ENCODE results near the gene CALM3.

Gene CALM3

GRCh38 chr19:46656541-46656940 lies 55.4 kb downstream of the CALM3 start:
- no peak for DNase-seq (ENCODE audit: low read depth)
- H3K4me3 ChIP-seq (ENCODE audit: control insufficient read depth, low read depth, low read length), result no peak overlapping the region
- no peak for TF ChIP-seq CTCF (conservative IDR thresholded peaks at IDR 0.05; ENCODE audit: control insufficient read depth, insufficient read depth, low read depth, low read length)

- TF ChIP-seq CTCF (conservative IDR thresholded peaks at IDR 0.05; ENCODE audit: control insufficient read depth, insufficient read depth, low read depth, low read length), result no peak
- peak overlapping the region; percentile 43 for H3K4me3 ChIP-seq (ENCODE audit: control insufficient read depth, low read depth, low read length)
- DNase-seq (ENCODE audit: low read depth), result no peak
Observed at GRCh38 chr19:46659151-46660007, 58.2 kb downstream of the CALM3 start.

- no peak for DNase-seq (ENCODE audit: low read depth)
- H3K4me3 ChIP-seq (ENCODE audit: control insufficient read depth, low read depth, low read length), result peak overlapping the region; percentile 43
- TF ChIP-seq CTCF (conservative IDR thresholded peaks at IDR 0.05; ENCODE audit: control insufficient read depth, insufficient read depth, low read depth, low read length), result no peak
Observed at GRCh38 chr19:46660008-46660517, 58.9 kb downstream of the CALM3 start.

Data from fibroblast of mammary gland (primary cell).